HuH-7 (cell line): ENCODE measurements around the gene ASRGL1.
A peak's percentile ranks its signal among the peaks of the same experiment; 100 is the strongest.

Experiments
- DNase-seq: peaks from one replicate; pipeline ENCODE4 v3.0.0; 2011; ENCODE audit warnings: low spot score

The ASRGL1 gene

GRCh38 chr11:62393061-62393611, 55.9 kb downstream of the ASRGL1 start:
- DNase-seq, result peak; percentile 47

GRCh38 chr11:62393735-62394134, 56.5 kb downstream of the ASRGL1 start:
- DNase-seq, result no peak

- peak; percentile 72 for DNase-seq
Observed at GRCh38 chr11:62394825-62395538, 57.7 kb downstream of the ASRGL1 start.

GRCh38 chr11:62395885-62396551, 58.8 kb downstream of the ASRGL1 start:
- no peak for DNase-seq

GRCh38 chr11:62398011-62398994, 61.1 kb downstream of the ASRGL1 start:
- DNase-seq, result no peak

GRCh38 chr11:62399172-62399877, 62.1 kb downstream of the ASRGL1 start:
- no peak for DNase-seq

DNA sequence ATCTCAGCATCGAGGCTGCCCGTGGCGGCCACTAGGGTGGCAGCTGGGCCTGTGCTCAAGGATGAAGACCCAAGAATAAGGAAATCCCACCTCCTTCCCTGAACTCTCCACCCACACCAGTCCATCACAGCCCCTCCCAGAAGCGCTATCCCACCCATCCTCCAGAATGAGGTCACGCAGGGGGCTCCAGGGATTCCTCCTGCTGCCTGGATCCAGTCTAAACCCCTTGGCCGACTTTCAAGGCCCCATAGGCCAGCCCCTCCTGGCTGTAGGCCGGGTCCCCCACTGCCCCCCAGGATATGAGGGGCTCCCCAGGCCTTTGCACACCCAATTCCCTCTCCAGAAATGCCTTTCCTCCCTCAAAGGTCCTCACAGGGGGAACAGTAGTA, 62.6 kb downstream of the ASRGL1 start:
- DNase-seq, result no peak

DNA sequence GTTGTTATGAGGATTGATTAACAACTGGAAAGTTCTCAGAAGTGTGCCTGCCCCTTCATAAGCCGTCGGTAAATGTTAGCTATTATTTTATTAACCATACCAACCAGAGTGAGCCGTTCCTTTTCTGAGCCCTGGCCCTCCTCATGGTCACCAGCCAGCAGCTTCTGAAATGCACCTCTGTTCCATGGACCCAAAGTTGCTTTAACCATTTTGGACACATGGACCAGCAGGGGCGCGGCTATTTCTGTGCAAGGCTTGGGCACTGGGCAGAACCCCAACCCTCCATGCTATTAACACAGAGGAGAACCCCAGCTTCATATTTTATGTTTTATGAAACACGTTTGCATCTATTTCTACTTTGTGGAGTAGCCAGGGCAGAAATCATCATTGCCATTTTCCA, 63.0 kb downstream of the ASRGL1 start:
- no peak for DNase-seq

DNA sequence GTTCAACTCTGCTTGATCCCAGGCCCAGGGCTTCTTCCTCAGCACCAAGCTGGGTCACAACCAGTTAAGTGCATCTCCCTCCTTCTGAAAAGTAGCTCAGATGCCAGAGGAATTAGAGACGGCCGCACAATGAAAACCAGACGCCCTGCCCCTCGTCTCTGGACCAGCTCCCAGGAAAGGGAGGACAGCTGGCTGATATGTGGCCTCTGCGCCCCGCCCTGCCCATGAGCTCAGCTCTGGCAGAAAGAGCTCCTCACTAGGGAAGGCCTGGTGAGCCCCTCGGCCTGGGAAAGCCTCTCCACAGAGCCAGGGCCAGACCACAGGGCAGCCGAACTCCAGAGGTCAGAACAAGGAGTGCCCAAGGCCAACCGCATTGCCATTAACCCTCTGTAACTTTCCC, 63.5 kb downstream of the ASRGL1 start:
- no peak for DNase-seq

DNA sequence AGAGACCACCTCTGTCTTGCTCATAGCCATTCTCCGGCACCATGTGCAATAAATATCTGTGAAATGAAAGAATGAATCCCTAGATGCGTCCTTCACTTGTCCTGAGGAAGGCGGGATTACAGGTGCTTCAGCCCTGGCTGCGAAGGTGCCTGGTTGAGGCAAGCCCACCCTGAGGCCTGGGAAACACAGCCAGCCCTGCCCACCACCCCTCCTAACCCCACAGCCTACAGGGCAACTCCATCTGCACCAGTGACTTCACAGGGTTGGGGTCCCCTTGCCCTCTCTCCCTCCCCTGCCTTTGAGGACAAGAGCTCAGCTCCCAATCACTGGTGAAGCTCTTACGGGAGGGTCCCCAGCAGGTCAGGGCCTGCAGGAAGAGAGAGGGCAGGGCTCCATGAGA, 64.1 kb downstream of the ASRGL1 start:
- DNase-seq, result no peak

DNA sequence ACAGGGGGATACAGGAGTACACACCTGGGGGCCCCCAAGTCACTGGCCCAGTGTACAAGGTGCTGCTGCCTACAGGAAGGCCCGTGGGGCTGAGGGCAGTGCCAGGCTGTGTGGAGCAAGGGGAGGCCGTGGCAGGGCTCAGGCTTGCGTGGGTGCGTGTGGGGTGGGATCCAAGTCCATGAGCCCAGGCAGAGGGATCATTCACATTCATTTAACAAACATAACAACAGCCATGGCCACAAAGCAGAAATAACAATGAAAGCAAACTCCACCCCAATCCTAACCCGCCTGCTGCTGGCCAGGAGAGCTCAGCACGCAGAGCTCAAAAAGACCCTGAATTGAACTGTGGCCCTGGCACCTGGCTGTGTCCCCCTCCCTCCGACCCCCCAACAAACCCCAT, 64.6 kb downstream of the ASRGL1 start:
- no peak for DNase-seq

DNA sequence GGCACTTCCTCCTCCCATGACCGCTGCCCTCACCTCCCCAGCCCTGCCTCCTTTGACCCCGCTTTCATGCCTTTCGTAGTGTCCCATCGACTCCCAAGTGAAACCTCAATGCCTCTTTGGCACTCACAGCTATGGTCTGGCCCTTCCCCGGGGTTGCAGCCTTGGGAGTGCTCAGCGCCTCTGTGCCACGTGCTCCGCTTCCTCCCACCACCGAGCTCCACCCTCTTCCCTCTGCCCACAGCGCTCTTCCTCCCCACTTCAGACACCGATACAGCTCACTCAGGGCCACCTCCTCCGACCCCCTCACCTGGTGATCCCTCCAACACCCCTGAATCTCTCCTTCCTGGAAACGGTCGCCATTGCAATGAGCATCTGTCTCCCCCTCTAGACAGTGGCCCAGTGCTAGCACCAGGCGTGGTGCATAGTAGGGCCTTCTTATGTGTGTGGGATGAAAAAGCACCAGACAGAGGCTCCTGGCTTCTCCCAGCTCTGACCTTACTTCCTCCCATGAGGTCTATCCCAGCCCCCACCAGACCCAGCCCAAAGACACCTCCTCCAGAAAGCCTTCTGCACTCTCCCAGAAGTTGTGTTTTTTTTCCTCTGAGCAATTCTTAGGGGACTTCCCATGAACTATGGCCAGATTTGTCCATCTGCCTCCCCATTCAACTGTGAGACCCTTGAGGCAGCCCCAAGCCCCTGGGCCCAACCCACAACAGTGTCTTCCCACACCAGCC, 65.1 kb downstream of the ASRGL1 start:
- no peak for DNase-seq

- no peak for DNase-seq
Observed at GRCh38 chr11:62402960-62403730, 65.9 kb downstream of the ASRGL1 start.

DNA sequence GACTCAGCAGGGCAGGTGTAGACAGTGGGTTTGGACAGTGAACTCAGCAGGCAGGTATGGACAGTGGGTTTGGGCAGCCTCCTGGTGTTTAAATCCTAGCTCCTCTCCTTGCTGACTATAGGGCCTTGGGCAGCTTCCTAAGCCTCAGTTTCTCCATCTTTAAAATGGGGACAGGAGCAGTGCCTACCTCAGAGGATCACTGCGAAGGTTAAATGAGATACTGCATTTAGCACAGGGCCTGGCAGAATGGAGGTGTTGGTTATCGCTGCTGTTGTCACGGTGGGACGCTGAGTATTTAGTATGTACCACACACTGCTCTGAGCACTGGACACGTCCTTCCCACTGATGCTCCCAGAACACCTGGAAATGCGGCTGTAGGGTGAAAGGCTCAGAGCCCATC, 67.2 kb downstream of the ASRGL1 start:
- DNase-seq, result no peak

GRCh38 chr11:62404901-62405300, 67.7 kb downstream of the ASRGL1 start:
- DNase-seq, result no peak

GRCh38 chr11:62406034-62406433, 68.8 kb downstream of the ASRGL1 start:
- no peak for DNase-seq

- no peak for DNase-seq
Observed at GRCh38 chr11:62409831-62410230, 72.6 kb downstream of the ASRGL1 start.

DNA sequence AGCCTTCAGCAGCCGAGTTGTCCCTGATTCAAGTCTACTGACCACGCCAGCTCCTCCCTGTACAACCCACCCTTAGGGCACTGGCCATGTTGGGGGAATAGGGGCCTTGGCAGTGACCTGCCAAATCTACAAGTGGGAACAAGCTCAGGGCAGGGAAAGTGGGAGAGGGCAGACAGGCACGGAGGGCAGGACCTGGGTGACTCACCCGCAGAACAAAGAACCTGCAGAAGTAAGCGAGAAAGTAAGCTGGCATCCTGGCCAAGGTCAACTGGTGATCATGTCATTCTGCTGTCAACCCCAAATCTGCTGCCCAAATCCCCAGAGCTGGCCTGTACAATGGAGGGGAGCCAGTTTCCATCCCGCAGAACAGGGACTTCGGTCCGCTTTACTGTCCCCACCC, 73.7 kb downstream of the ASRGL1 start:
- no peak for DNase-seq

DNA sequence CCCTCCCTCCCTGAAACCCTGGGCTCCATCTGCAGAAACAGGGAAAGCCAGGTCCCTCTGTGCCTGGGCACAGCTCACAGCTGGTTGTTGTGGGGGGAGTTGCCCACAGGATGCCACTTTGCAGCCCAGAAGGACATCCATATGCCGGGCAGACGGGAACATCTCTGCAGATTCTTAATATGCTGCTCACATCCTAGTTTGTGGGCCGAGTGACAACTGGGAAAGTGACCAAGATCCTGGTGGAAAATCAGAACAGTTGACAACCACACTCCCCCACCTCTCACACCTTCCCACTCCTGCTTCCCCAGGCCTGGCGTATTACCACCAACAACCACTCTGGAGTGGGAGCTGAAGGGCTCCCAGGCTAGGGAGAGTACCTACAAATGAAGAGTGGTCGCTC, 74.3 kb downstream of the ASRGL1 start:
- DNase-seq, result no peak

DNA sequence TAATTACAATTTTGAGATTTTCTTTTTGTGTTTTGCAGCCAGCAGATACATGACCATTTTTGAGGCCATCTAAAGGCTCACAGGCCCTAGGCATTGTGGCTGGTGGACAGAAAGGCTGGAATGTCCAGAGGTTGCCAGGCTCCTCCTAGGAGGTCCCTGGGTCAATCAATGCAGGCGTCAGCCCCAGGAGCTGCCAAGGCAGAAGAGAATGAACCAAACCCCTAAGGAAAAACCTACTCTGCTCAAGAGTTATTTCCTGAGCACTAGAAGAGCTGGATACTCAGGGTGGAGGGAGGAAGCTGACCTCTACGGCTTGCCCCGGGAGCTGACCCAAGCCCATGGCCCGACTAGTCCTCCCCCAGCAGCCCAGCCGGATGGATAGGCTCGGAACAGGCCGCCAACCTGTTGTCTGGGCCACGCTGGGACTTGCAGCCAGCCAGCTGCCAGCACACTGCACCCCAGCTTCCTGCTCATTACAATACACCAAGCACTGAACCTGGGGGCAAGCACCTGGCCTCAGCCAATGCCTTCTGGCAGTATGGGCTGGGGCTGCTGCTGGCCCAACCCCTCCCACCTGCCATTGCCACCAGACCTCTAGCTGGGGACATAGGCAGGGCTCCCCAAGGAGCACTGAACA, 75.9 kb downstream of the ASRGL1 start:
- DNase-seq, result no peak
